ENCODE data around the gene KCNQ1OT1.

DNA sequence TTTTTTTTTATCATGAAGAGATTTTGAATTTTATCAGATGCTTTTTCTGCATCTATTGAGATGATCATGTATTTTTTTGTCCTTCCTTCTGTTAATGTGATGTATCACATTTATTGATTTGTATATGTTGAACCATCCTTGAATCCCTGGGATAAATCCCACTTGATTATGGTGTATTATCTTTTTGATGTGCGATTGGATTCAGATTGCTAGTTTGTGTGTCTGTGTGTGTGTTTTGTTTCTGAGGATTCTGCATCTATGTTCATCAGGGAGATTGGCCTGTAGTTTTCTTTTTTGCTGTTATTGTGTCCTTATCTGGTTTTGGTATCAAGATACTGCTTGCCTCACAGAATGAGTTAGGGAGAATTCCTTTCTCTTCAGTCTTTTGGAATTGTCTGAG, 52.6 kb downstream of the KCNQ1OT1 start:
- TF ChIP-seq, protein P1, sequence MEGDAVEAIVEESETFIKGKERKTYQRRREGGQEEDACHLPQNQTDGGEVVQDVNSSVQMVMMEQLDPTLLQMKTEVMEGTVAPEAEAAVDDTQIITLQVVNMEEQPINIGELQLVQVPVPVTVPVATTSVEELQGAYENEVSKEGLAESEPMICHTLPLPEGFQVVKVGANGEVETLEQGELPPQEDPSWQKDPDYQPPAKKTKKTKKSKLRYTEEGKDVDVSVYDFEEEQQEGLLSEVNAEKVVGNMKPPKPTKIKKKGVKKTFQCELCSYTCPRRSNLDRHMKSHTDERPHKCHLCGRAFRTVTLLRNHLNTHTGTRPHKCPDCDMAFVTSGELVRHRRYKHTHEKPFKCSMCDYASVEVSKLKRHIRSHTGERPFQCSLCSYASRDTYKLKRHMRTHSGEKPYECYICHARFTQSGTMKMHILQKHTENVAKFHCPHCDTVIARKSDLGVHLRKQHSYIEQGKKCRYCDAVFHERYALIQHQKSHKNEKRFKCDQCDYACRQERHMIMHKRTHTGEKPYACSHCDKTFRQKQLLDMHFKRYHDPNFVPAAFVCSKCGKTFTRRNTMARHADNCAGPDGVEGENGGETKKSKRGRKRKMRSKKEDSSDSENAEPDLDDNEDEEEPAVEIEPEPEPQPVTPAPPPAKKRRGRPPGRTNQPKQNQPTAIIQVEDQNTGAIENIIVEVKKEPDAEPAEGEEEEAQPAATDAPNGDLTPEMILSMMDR (IDR thresholded peaks at IDR 0.05), result no peak
- TF ChIP-seq POLR2A (IDR thresholded peaks at IDR 0.05), result no peak
